A673 (cell line): Measurements from ENCODE around the gene SPINT1. TPM values are rescaled to one million over a fixed set of nuclear protein-coding genes. Genes with fewer than 3 reads are reported as not detected.

Source experiments
- BruUV-seq: library from RNA; stranded (reverse); fragments of 400-500 nt; replicated peaks from 2 replicates; lab custom pipeline; 2021; lab: Mats Ljungman, UMichigan
- CTCF ChIA-PET: fragments of 300-600 bp; sonication (Branson Sonifier 250); formaldehyde crosslinking; loops from one replicate; lab custom pipeline; 2022; ENCODE audit warnings: antibody characterized with exemption; lab: Charles Lee
- POLR2A ChIA-PET: fragments of 300-600 bp; sonication (Branson Sonifier 250); formaldehyde crosslinking; loops from one replicate; lab custom pipeline; 2022; ENCODE audit warnings: antibody characterized with exemption; ENCODE audit not compliant: low non-redundant PET; lab: Charles Lee
- DNase-seq: peaks from one replicate; pipeline ENCODE4 v3.0.0-alpha.2; 2015; ENCODE audit warnings: low spot score
- H3K27ac ChIP-seq: fragments of 200-600 bp; sonication (generic); 2 replicates; pipeline ENCODE4 v1.5.1; 2016; ENCODE audit warnings: mixed run types, low read depth, mild to moderate bottlenecking, mixed read lengths, antibody characterized with exemption, low read length; ENCODE audit not compliant: poor library complexity, severe bottlenecking
- H3K27me3 ChIP-seq: fragments of 200-600 bp; sonication (generic); replicated peaks from 2 replicates; pipeline ENCODE4 v1.6.1; 2017; ENCODE audit warnings: mixed run types, low read depth, mild to moderate bottlenecking, mixed read lengths, antibody characterized with exemption, low read length; ENCODE audit not compliant: insufficient read depth, poor library complexity
- H3K36me3 ChIP-seq: fragments of 200-600 bp; sonication (generic); 2 replicates; pipeline ENCODE4 v1.6.1; 2016; ENCODE audit warnings: mixed run types, mild to moderate bottlenecking, mixed read lengths, antibody characterized with exemption, low read length; ENCODE audit not compliant: insufficient read depth, poor library complexity, severe bottlenecking
- H3K4me1 ChIP-seq: fragments of 200-600 bp; sonication (generic); 2 replicates; pipeline ENCODE4 v1.6.1; 2017; ENCODE audit warnings: mixed run types, mild to moderate bottlenecking, mixed read lengths, antibody characterized with exemption, low read length; ENCODE audit not compliant: insufficient read depth, poor library complexity, severe bottlenecking
- H3K4me3 ChIP-seq: fragments of 200-600 bp; sonication (generic); 2 replicates; pipeline ENCODE4 v1.5.1; 2016; ENCODE audit warnings: low read depth, mixed run types, mild to moderate bottlenecking, mixed read lengths, low read length; ENCODE audit not compliant: poor library complexity, severe bottlenecking
- H3K9me3 ChIP-seq: fragments of 200-600 bp; sonication (generic); 2 replicates; pipeline ENCODE4 v1.6.1; 2016; ENCODE audit warnings: mixed run types, low read depth, mild to moderate bottlenecking, mixed read lengths, antibody characterized with exemption, low read length; ENCODE audit not compliant: poor library complexity, severe bottlenecking
- CTCF ChIP-seq: fragments of 300-800, 200-600 bp; sonication (generic); conservative IDR thresholded peaks from 2 replicates; pipeline ENCODE4 v1.5.1; 2017; ENCODE audit warnings: low read depth, mild to moderate bottlenecking, antibody characterized with exemption, low read length, moderate library complexity, mixed read lengths
- EZH2 ChIP-seq: fragments of 200-600 bp; sonication (generic); IDR thresholded peaks from 2 replicates; pipeline ENCODE4 v1.6.1; 2017; ENCODE audit warnings: borderline replicate concordance, low read depth, mild to moderate bottlenecking, mixed read lengths, antibody characterized with exemption, low read length; ENCODE audit not compliant: poor library complexity, severe bottlenecking
- intact Hi-C: fragments of 100-400 bp; cut with micrococcal nuclease; formaldehyde crosslinking; loops from one replicate; pipeline ENCODE4 v1.10.0; 2022; ENCODE audit not compliant: unreplicated experiment
- total RNA-seq: library from RNA; stranded (reverse); gene quantifications from 2 replicates; pipeline ENCODE4 v1.2.3, GENCODE V29; 2021

The SPINT1 gene
- total RNA-seq, 1 experiment from 2014 or later = 1.9 TPM

- Histone ChIP-seq H3K4me3 (peak overlapping the region; percentile 61), H3K27me3 (peaks cover 21% of the 10 kb centered on the region), H3K27ac (no peak overlapping the region), H3K9me3 (no peaks in the 10 kb centered on the region), H3K36me3 (no peaks in the 10 kb centered on the region), H3K4me1 (peaks cover 3% of the 10 kb centered on the region)
- intact Hi-C loops = no loop called here
- TF ChIP-seq EZH2 (no peak), CTCF (no peak)
- DNase-seq = no peak
- POLR2A ChIA-PET = interaction anchor here (0.7 kb wide), 1 partner anchor 1589 kb away, joined by 3 read pairs; no protein-coding TSS in a partner anchor
- CTCF ChIA-PET = no interaction called here
- BruUV-seq = no TSS peak
Measured at GRCh38 chr15:40845036-40845435, 1.2 kb downstream of the SPINT1 start.

- BruUV-seq = no TSS peak
- Histone ChIP-seq H3K9me3 (no peaks in the 10 kb centered on the region), H3K27ac (no peak overlapping the region), H3K4me3 (no peak overlapping the region), H3K27me3 (peaks cover 21% of the 10 kb centered on the region), H3K36me3 (no peaks in the 10 kb centered on the region), H3K4me1 (peaks cover 3% of the 10 kb centered on the region)
- TF ChIP-seq CTCF (no peak), EZH2 (no peak)
- intact Hi-C loops = no loop called here
- POLR2A ChIA-PET = interaction anchor here (0.7 kb wide), 1 partner anchor 1588 kb away, joined by 3 read pairs; no protein-coding TSS in a partner anchor
- DNase-seq = no peak
- CTCF ChIA-PET = no interaction called here
Measured at GRCh38 chr15:40845511-40846284, 1.9 kb downstream of the SPINT1 start.

- Histone ChIP-seq H3K4me3 (no peak overlapping the region), H3K4me1 (peaks cover 3% of the 10 kb centered on the region), H3K36me3 (no peaks in the 10 kb centered on the region), H3K9me3 (no peaks in the 10 kb centered on the region), H3K27ac (no peak overlapping the region), H3K27me3 (peaks cover 21% of the 10 kb centered on the region)
- BruUV-seq = no TSS peak
- ChIA-PET CTCF (interaction anchor here (1.4 kb wide), 1 partner anchor 11 kb away, joined by 5 read pairs; no protein-coding TSS in a partner anchor), POLR2A (no interaction called here)
- intact Hi-C loops = no loop called here
- DNase-seq = no peak
- no peak for TF ChIP-seq EZH2
- TF ChIP-seq CTCF = no peak
Measured at GRCh38 chr15:40846841-40847222, 3.0 kb downstream of the SPINT1 start.
